Fibroblast of lung (primary cell): ENCODE measurements around the gene SYCE3.

ENCODE experiments used
- CTCF ChIP-seq, 2 donors: IDR thresholded peaks in 1 of 2; conservative IDR thresholded peaks in 1 of 2; 1 replicate in 1 of 2; 2 replicates in 1 of 2; pipeline ENCODE4 v1.5.1; 2011 to 2012; ENCODE audit warnings: low read length in 2 of 2, control low read depth in 1 of 2, inconsistent platforms in 1 of 2, low read depth in 1 of 2, mild to moderate bottlenecking in 1 of 2
- EZH2 ChIP-seq: IDR thresholded peaks from 2 replicates; pipeline ENCODE4 v1.5.1; 2012; ENCODE audit warnings: low read length, control low read depth, mild to moderate bottlenecking; ENCODE audit errors: missing control alignments

GRCh38 chr22:50570861-50571260 lies 8.1 kb upstream of the SYCE3 start:
- TF ChIP-seq CTCF (conservative IDR thresholded peaks at IDR 0.05 in 1 of 2, IDR thresholded peaks at IDR 0.05 in 1 of 2; ENCODE audit: low read depth in 1 of 2, low read length in 2 of 2) (no peak), EZH2 (no peak)
